OCI-M1 (cell line): ENCODE results near the gene ZC3H12A.

Experiments used
- DNase-seq: peaks from one replicate; lab custom pipeline; 2025; lab: John Stamatoyannopoulos, UW

The ZC3H12A gene

GRCh38 chr1:37478890-37479254, 4.5 kb downstream of the ZC3H12A start:
- DNase-seq, result peak; percentile 35

DNA sequence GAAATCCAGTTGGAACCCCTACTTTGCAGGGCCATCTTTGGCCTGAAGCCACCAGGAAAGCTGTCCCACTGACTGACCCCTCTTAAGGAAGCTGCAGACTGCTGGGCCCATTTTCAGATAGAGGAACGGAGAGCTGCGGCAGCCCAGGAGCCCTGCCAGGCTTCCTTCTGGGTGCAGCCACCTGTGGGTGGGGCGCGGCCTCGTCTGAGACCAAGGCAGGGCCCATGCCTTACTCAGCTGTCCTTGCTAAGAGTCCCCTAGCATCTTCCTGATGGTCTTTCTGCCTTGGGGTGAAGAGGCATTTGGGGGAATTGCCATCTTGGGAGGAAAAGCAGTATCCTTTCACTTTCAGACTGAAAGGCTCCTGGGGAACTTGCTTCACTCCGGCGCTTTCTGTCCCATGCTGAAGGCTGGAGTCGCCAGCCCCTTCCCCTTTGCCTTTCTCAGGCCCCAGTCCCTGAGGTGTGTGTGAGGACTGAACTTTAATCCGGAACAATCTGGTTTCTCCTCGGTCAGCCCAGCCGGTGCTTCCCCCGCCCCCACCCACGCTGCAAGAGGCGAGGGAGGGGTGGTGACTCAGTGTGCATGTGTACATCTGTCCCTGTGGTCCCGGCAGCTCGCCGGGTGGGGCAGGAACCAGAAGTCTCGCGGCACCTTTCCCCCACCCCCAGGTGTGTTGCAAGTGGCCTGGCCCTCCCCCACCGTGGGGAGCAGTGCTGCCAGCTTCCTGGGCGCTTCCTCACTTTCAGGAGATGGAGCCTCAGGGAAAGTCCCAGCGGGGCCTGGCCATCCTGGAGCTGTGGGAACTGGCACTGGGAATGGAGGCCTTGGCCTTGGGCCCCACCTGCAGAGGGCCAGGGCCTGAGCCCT, 5.1 kb downstream of the ZC3H12A start:
- peak; percentile 68 for DNase-seq

DNA sequence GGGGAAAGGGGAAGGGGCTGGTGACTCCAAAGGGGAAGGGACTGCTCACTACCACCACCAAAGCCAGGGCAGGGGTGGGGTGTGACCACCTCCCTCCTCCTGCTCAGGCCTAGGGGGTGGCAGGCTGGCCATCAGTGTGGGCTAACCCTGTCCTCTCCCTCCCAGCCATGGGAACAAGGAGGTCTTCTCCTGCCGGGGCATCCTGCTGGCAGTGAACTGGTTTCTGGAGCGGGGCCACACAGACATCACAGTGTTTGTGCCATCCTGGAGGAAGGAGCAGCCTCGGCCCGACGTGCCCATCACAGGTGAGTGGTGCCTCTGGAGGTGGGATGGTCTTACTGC, 5.7 kb downstream of the ZC3H12A start:
- no peak for DNase-seq

GRCh38 chr1:37480581-37481288, 6.4 kb downstream of the ZC3H12A start:
- DNase-seq, result no peak

- no peak for DNase-seq
Measured at GRCh38 chr1:37481289-37482003, 7.1 kb downstream of the ZC3H12A start.

DNA sequence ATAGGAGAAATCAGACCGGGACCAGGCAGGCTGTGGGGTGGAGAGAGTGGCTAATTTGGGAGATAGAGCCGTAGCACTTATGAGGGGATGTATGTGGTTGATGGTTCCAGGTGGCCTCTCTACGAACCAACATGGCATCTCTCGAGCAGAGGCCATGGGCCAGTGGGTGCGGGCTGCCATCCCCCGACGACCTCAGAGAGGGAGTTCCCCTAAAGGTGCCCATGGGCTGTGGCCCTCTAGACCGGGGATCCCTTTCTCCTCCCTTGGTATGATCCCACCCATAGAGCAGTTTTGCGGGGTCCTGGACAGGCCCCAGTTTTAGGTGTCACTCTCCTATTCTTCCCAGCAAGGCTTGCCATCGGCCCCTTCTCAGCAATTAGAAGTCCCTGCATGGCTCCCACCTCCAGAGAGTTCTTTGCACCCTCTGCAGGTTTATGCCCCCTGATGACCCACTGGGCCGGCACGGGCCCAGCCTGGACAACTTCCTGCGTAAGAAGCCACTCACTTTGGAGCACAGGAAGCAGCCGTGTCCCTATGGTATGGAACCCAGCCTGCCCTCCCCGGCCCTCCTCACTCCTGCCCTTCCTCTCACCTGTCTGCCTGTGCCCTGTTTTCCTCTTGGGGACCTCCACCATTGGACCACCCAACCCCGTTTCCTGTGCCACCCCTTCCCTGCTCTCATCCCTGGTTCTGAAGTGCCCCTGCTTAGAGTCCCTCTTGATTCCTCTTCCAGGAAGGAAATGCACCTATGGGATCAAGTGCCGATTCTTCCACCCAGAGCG, 7.8 kb downstream of the ZC3H12A start:
- no peak for DNase-seq

GRCh38 chr1:37482796-37483744, 8.7 kb downstream of the ZC3H12A start:
- DNase-seq, result no peak

- DNase-seq, result no peak
Measured at GRCh38 chr1:37483785-37484184, 9.4 kb downstream of the ZC3H12A start.

- DNase-seq, result no peak
Measured at GRCh38 chr1:37484325-37485051, 10.1 kb downstream of the ZC3H12A start.

- no peak for DNase-seq
Measured at GRCh38 chr1:37485902-37486679, 11.7 kb downstream of the ZC3H12A start.

GRCh38 chr1:37486680-37487618, 12.6 kb downstream of the ZC3H12A start:
- DNase-seq, result peak; percentile 77

DNA sequence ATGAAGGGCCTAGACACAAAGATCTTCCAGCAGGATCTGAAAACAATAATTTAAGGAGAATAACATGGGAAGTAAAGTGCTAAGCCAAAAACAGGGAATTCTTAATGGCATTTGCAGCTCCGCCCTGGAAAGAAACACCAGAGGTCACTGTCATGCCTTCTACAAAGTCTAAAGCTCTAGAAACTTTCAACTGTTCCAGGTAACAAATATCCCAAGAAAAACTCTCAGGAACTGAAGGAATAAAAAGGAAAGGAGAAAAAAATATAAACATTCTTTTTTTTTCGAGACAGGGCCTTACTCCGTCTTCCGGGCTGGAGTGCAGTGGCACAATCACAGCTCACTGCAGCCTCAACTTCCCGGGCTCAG, 13.2 kb downstream of the ZC3H12A start:
- DNase-seq, result no peak

- no peak for DNase-seq
Measured at GRCh38 chr1:37493336-37494098, 19.1 kb downstream of the ZC3H12A start.

DNA sequence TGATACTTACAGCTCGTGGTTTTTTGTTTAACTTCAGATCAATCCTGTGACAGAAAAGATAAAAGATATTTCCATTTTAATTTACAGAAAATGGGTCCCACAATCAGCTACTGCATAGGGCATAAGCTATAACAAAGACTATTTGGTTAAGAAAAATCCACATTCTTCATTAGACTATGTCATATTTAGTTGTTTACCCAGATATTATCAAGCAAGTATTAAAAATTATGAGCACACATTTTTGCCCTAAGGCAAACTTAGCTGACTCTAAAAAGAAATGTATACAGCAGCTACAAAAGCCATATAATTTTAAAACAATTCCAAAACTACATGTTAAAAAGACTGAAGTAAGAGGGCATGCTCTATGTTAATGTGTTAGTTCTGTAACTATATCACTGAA, 21.5 kb downstream of the ZC3H12A start:
- no peak for DNase-seq

DNA sequence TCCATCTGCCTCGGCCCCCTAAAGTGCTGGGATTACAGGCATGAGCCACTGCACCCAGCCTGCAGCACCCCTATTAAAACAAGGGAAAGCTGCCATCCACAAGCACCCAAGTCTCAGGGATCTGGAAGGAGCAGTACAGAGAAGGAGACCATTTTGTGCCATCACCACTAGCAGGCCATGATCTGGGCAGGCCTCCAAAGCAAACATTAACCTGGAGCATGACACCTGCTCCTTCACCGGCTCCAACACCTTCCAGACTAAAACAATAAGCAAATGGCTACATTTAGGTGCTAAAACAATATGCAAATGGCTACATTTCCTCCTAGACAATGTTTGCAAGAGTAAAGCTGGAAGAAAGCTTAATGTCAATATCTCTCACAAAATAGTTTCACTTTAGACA, 23.5 kb downstream of the ZC3H12A start:
- DNase-seq, result no peak

GRCh38 chr1:37498872-37499617, 24.7 kb downstream of the ZC3H12A start:
- no peak for DNase-seq

- no peak for DNase-seq
Measured at GRCh38 chr1:37501661-37502060, 27.3 kb downstream of the ZC3H12A start.
